ENCODE measurements around the gene RPS6KB2.

Gene RPS6KB2

GRCh38 chr11:67441098-67441563, 12.8 kb downstream of the RPS6KB2 start:
- Histone ChIP-seq H3K27me3 (no peaks in the 10 kb centered on the region), H3K4me1 (peaks cover 86 to 94% (median 91%) of the 10 kb centered on the region in 10 experiments), H3K9me3 (replicated peaks in 1 of 11) (no peaks in the 10 kb centered on the region), H3K27ac (peak overlapping the region in 8 of 11 experiments; percentile 2 to 97 (median 29); a peak in 12 of 22 replicates), H3K4me3 (peak overlapping the region in 5 of 10 experiments; percentile 1 to 34 (median 23); a peak in 5 of 20 replicates), H3K4me2 (peak overlapping the region; percentile 88 to 99 (median 98)), H3K36me3 (peaks cover under 1 to 51% (median 4%) of the 10 kb centered on the region in 11 experiments; a peak in 18 of 22 replicates), H4K20me1 (peaks cover 7 to 56% (median 30%) of the 10 kb centered on the region in 11 experiments; a peak in 20 of 22 replicates), H3K9ac (peak overlapping the region in 10 of 11 experiments; percentile 18 to 88 (median 56); a peak in 19 of 22 replicates)
- TF ChIP-seq Cebpa-rat (IDR thresholded peaks at IDR 0.05) = no peak

DNA sequence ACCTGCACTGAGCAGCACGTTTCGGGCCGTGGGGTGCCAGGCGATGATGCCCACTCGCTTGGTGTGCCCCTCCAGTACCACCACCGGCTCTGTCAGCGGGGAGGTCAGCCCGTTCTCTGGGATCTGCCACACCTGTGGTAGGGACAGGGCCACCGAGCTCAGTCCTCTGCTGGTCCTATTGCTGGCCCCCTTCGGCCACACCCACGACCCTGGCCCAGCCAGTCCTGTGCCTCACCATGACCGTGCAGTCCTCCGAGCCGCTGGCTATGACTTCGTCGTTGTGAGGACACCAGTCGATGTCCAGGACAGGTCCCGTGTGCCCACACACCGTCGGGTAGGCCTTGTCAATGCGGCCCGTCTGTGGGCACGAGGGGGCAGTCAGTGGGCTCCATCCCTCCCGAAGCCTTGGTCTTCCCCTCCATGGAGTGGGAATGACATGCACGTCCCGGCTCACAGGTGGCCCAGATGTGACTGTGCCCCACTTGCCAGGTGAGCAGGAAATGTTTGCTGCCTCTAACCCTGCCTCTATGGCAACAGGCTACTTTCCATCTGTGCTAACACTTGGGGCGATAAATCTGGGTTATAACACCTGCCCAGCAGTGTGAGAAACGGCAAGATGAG, 13.5 kb downstream of the RPS6KB2 start:
- Histone ChIP-seq H3K9ac (peak overlapping the region in 3 of 11 experiments; percentile 1 to 83 (median 79); a peak in 2 of 22 replicates), H4K20me1 (peaks cover 0 to 54% (median 25%) of the 10 kb centered on the region in 11 experiments; a peak in 14 of 22 replicates), H3K27ac (no peak overlapping the region), H3K36me3 (peaks cover 0 to 49% (median 0%) of the 10 kb centered on the region in 11 experiments; a peak in 9 of 22 replicates), H3K4me3 (peak overlapping the region in 3 of 10 experiments; percentile 72 to 78 (median 73); a peak in 6 of 20 replicates), H3K4me2 (peak overlapping the region; percentile 88 to 99 (median 98)), H3K27me3 (no peaks in the 10 kb centered on the region), H3K4me1 (peaks cover 86 to 95% (median 91%) of the 10 kb centered on the region in 10 experiments), H3K9me3 (replicated peaks in 1 of 11) (no peaks in the 10 kb centered on the region)
- no peak for TF ChIP-seq Cebpa-rat (IDR thresholded peaks at IDR 0.05)

DNA sequence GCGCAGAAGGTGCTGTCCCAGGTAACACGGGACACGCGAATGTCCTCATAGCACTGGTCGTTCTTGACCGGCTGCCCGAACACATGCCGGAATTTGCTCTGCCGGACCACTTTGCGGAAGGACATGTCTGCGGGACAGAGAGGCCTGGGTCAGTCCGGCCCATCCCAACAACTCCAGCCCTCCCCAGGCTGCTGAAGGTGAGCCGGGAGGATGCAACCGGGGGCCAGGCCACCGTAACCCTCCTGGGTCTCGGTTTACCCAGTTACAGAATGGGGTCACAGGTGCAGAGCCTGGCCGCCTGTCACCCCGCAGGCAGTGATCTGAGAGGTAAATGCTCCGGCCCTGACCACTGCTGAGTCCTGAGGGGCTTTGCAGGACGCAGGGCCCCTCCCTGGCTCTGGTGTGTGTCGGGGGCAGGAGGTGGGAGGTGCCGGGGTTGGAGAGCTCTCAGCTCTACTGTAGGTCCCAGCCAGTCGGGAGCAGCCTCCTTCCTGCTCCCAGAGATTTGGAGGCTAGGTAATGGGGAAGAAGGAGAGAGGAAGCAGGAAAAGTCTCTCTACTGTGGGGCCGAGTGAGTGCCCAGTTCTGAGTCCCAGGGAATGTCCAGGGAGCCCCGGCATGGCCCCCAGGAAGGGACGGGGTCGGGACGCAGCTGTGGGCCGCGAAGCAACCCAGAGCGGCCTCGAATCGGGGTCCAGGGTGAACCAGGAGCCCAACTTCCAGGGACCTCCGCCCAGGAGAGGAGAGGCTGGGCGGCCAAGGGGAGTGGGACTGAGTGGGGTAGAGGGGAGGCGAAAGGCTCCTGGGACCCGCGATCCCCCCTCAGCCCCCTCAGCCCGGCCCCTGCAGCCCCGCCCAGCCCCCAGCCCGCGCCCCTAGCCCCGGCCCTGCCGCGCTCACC, 14.5 kb downstream of the RPS6KB2 start:
- Histone ChIP-seq H3K36me3 (peaks cover 0 to 45% (median 0%) of the 10 kb centered on the region in 11 experiments; a peak in 9 of 22 replicates), H3K4me2 (peak overlapping the region; percentile 88 to 99 (median 98)), H3K9me3 (replicated peaks in 1 of 11) (no peaks in the 10 kb centered on the region), H3K27ac (peak overlapping the region; percentile 46 to 74 (median 60); a peak in 19 of 22 replicates), H3K4me3 (peak overlapping the region; percentile 41 to 79 (median 66)), H3K27me3 (no peaks in the 10 kb centered on the region), H3K9ac (peak overlapping the region; percentile 64 to 83 (median 70)), H4K20me1 (peaks cover 0 to 53% (median 23%) of the 10 kb centered on the region in 11 experiments; a peak in 14 of 22 replicates), H3K4me1 (peaks cover 86 to 97% (median 93%) of the 10 kb centered on the region in 10 experiments)
- TF ChIP-seq Cebpa-rat (IDR thresholded peaks at IDR 0.05) = no peak

DNA sequence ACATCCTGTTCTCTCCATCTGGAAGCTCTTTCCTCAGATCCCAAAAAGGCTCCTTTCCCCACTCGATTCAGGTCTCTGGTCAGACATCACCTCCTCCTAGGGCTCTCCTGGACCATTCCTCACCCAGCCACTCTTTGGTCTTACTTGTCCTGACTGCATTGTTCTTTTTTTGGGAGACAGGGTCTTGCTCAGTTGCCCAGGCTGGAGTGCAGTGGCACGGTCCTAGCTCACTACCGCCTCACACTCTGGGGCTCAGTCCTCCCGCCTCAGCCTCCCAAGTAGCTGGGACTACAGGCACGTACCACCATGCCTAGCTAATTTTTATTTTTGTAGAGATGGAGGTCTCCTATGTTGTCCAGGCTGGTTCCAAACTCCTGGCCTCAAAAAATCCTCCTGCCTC, 17.2 kb downstream of the RPS6KB2 start:
- no peaks in the 10 kb centered on the region for H3K27me3 ChIP-seq
- peaks cover 81 to 92% (median 86%) of the 10 kb centered on the region in 10 experiments for H3K4me1 ChIP-seq
- no peak overlapping the region for H3K27ac ChIP-seq
- no peak overlapping the region for H3K4me3 ChIP-seq
- H3K36me3 ChIP-seq = peaks cover 0 to 21% (median 0%) of the 10 kb centered on the region in 11 experiments; a peak in 7 of 22 replicates
- no peaks in the 10 kb centered on the region for H3K9me3 ChIP-seq (replicated peaks in 1 of 11)
- H3K9ac ChIP-seq = 0 out of 22 replicates have a peak overlapping the region, but pooled peaks of 1 of the 11 experiments have one; percentile 18
- peaks cover 0 to 25% (median 8%) of the 10 kb centered on the region in 11 experiments; a peak in 12 of 22 replicates for H4K20me1 ChIP-seq
- no peak for TF ChIP-seq Cebpa-rat (IDR thresholded peaks at IDR 0.05)
- H3K4me2 ChIP-seq = peak overlapping the region; percentile 86 to 99 (median 90); a peak in 18 of 22 replicates

DNA sequence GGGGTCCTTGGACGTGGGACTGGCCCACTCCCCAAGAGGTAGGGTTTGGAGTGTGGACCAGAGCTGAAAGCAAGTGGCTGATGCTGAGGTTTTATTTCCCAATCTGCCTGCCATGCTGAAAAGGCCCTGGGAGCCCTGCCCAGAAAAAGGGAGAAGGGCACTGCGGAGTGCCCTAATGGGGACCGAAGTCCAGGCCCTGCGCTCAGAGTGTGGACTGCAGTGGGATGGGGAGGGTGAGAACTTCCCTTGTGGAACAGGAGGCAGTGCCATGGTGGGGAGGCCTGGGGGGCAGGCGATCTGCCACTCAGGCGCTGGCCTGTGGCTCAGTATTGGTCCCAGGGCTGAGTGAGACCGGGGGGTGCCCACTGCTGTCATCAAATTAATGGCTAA, 19.9 kb downstream of the RPS6KB2 start:
- Histone ChIP-seq H3K4me1 (peaks cover 59 to 90% (median 75%) of the 10 kb centered on the region in 10 experiments), H3K4me3 (no peak overlapping the region), H3K9me3 (replicated peaks in 1 of 11) (no peaks in the 10 kb centered on the region), H3K27me3 (no peaks in the 10 kb centered on the region), H4K20me1 (no peaks in the 10 kb centered on the region; a peak in 1 of 22 replicates), H3K36me3 (no peaks in the 10 kb centered on the region), H3K9ac (no peak overlapping the region), H3K27ac (no peak overlapping the region), H3K4me2 (peak overlapping the region in 5 of 11 experiments; percentile 25 to 92 (median 50); a peak in 5 of 22 replicates)
- no peak for TF ChIP-seq Cebpa-rat (IDR thresholded peaks at IDR 0.05)

DNA sequence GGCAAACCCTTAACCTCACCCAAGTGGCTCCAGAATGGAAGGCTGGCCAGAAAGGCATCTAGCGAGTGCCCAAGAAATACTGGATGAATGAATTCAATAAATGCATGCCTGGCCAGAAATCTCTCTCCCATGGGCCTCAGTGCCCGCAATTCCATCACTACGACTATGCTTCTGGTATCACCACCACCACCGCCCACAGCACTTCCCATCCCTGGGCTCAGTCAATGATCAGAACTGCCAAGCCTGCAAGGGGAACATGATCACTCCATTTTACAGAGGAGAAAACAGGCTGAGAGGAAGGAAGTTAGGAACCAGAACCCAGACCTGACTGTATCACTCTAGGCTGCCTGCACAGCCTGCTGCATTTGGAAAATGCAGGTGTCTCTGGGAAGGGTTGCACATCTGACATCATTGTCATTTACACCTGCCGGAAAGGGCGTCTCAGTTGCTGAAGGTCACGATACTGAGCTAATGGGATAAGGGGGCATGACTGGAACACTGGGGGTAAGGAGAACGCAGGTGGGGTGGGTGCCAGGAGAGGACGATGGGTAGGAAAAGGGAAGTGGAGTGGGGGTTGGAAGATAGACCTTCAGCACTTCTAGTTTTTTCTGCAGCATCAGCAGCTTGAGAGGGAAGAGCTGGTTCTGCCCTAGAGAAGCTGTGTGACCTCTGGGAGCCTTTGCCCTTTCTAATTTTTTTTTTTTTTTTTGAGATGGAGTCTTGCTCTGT, 21.0 kb downstream of the RPS6KB2 start:
- Histone ChIP-seq H3K9me3 (replicated peaks in 1 of 11) (no peaks in the 10 kb centered on the region), H3K36me3 (no peaks in the 10 kb centered on the region), H3K4me2 (peak overlapping the region in 9 of 11 experiments; percentile 11 to 92 (median 53); a peak in 14 of 22 replicates), H3K4me3 (no peak overlapping the region), H3K4me1 (peaks cover 52 to 87% (median 68%) of the 10 kb centered on the region in 10 experiments), H3K27me3 (no peaks in the 10 kb centered on the region), H3K9ac (no peak overlapping the region), H4K20me1 (no peaks in the 10 kb centered on the region; a peak in 1 of 22 replicates), H3K27ac (0 out of 22 replicates have a peak overlapping the region, but pooled peaks of 2 of the 11 experiments have one; percentile 2 to 17)
- TF ChIP-seq Cebpa-rat (IDR thresholded peaks at IDR 0.05) = no peak

GRCh38 chr11:67450796-67451657, 22.7 kb downstream of the RPS6KB2 start:
- Histone ChIP-seq H3K4me1 (peaks cover 35 to 69% (median 51%) of the 10 kb centered on the region in 10 experiments), H3K27ac (peak overlapping the region in 3 of 11 experiments; percentile 16 to 41 (median 18); a peak in 3 of 22 replicates), H3K36me3 (no peaks in the 10 kb centered on the region), H3K9me3 (replicated peaks in 1 of 11) (no peaks in the 10 kb centered on the region), H3K4me2 (peak overlapping the region in 9 of 11 experiments; percentile 3 to 92 (median 10); a peak in 12 of 22 replicates), H4K20me1 (no peaks in the 10 kb centered on the region; a peak in 1 of 22 replicates), H3K4me3 (no peak overlapping the region), H3K9ac (peak overlapping the region in 5 of 11 experiments; percentile 21 to 65 (median 38); a peak in 8 of 22 replicates), H3K27me3 (no peaks in the 10 kb centered on the region)
- TF ChIP-seq Cebpa-rat (IDR thresholded peaks at IDR 0.05) = no peak

Data from BLaER1 treated with 17β-estradiol and CSF1 and Interleukin-3, amounts not matched to agents 10 nM and 100 nM (cell line).